ENCODE data around the gene XXYLT1.
A peak's percentile ranks its signal among the peaks of the same experiment; 100 is the strongest.

Gene XXYLT1

GRCh38 chr3:195266428-195266827, 4.5 kb downstream of the XXYLT1 start:
- DNase-seq (ENCODE audit: low spot score), result no peak

- DNase-seq (ENCODE audit: low spot score), result no peak
Measured at GRCh38 chr3:195265363-195265976, 5.5 kb downstream of the XXYLT1 start.

GRCh38 chr3:195263925-195264600, 6.9 kb downstream of the XXYLT1 start:
- no peak for DNase-seq (ENCODE audit: low spot score)

- DNase-seq (ENCODE audit: low spot score), result no peak
Measured at GRCh38 chr3:195263193-195263924, 7.6 kb downstream of the XXYLT1 start.

- no peak for DNase-seq (ENCODE audit: low spot score)
Measured at GRCh38 chr3:195261925-195262324, 9.0 kb downstream of the XXYLT1 start.

- no peak for DNase-seq (ENCODE audit: low spot score)
Measured at GRCh38 chr3:195260280-195260905, 10.6 kb downstream of the XXYLT1 start.

- DNase-seq (ENCODE audit: low spot score), result peak; percentile 91
Measured at GRCh38 chr3:195259475-195260279, 11.3 kb downstream of the XXYLT1 start.

- DNase-seq (ENCODE audit: low spot score), result peak; percentile 22
Measured at GRCh38 chr3:195259154-195259474, 11.8 kb downstream of the XXYLT1 start.

GRCh38 chr3:195258449-195259153, 12.4 kb downstream of the XXYLT1 start:
- no peak for DNase-seq (ENCODE audit: low spot score)

- DNase-seq (ENCODE audit: low spot score), result no peak
Measured at GRCh38 chr3:195257454-195258448, 13.2 kb downstream of the XXYLT1 start.

- no peak for DNase-seq (ENCODE audit: low spot score)
Measured at GRCh38 chr3:195256639-195257453, 14.1 kb downstream of the XXYLT1 start.

- no peak for DNase-seq (ENCODE audit: low spot score)
Measured at GRCh38 chr3:195255571-195256501, 15.1 kb downstream of the XXYLT1 start.

GRCh38 chr3:195255176-195255500, 15.8 kb downstream of the XXYLT1 start:
- no peak for DNase-seq (ENCODE audit: low spot score)

- DNase-seq (ENCODE audit: low spot score), result no peak
Measured at GRCh38 chr3:195254454-195255175, 16.3 kb downstream of the XXYLT1 start.

GRCh38 chr3:195253923-195254432, 17.0 kb downstream of the XXYLT1 start:
- DNase-seq (ENCODE audit: low spot score), result no peak

- no peak for DNase-seq (ENCODE audit: low spot score)
Measured at GRCh38 chr3:195251336-195252065, 19.5 kb downstream of the XXYLT1 start.
